Prostate gland (tissue), 2 donors: ENCODE results near the gene ZNF506. TPM values are rescaled to one million over a fixed set of nuclear protein-coding genes. Genes with fewer than 3 reads are reported as not detected.

Experiments
- DNase-seq: peaks from one replicate; pipeline ENCODE4 v3.0.0-alpha.2; 2019; ENCODE audit warnings: low spot score
- H3K27ac ChIP-seq, 2 donors: fragments of 200-600 bp; sonication (generic); 2 replicates each; pipeline ENCODE4 v1.5.1; 2017 to 2019
- H3K27me3 ChIP-seq: fragments of 200-600 bp; sonication (generic); replicated peaks from 2 replicates; pipeline ENCODE4 v1.5.1; 2019; ENCODE audit not compliant: insufficient read depth
- H3K36me3 ChIP-seq, 2 donors: fragments of 200-600 bp; sonication (generic); 1 replicate in 1 of 2; 2 replicates in 1 of 2; pipeline versions ENCODE4 v1.5.1 to v1.8.1; 2017 to 2019
- H3K4me1 ChIP-seq: fragments of 200-600 bp; sonication (generic); replicated peaks from 2 replicates; pipeline ENCODE4 v1.5.1; 2019
- H3K4me3 ChIP-seq, 2 donors: fragments of 200-600 bp; sonication (generic); 2 replicates each; pipeline ENCODE4 v1.5.1; 2017 to 2019
- H3K9me3 ChIP-seq: fragments of 200-600 bp; sonication (generic); 2 replicates; pipeline ENCODE4 v1.5.1; 2017
- CTCF ChIP-seq, 4 experiments: fragments of 200-600 bp in 2 of 4; fragments of 450-650 bp in 2 of 4; sonication (generic) in 2 of 4; IDR thresholded peaks; 1 replicate in 3 of 4; 2 replicates in 1 of 4; pipeline ENCODE4 v1.5.1; 2016 to 2019; ENCODE audit warnings: antibody characterized with exemption in 4 of 4, mild to moderate bottlenecking in 2 of 4, moderate library complexity in 2 of 4
- POLR2A ChIP-seq: fragments of 450-650 bp; IDR thresholded peaks from one replicate; pipeline ENCODE4 v1.6.1; 2016; ENCODE audit warnings: antibody characterized with exemption, mild to moderate bottlenecking
- POLR2AphosphoS5 ChIP-seq: sonication (generic); formaldehyde crosslinking; IDR thresholded peaks from one replicate; pipeline ENCODE4 v1.6.1; 2017; ENCODE audit warnings: antibody characterized with exemption
- WGBS: methylation state at CpG from one replicate; pipeline ENCODE4 v1.1.5; 2018; 5-methylcytosine and 5-hydroxymethylcytosine counted together
- intact Hi-C: fragments of 100-400 bp; cut with DNase I; formaldehyde crosslinking; loops from one replicate; pipeline ENCODE4 v1.14.2; 2022
- total RNA-seq, 2 donors: library from RNA; depleted of rRNA; stranded (reverse); fragments of >200 nt; gene quantifications; one replicate each; pipeline ENCODE4 v1.1.0, GENCODE V29; 2016

Gene ZNF506
- total RNA-seq, 2 donors from 2014 or later = 35.7 to 37.2 TPM

GRCh38 chr19:19758164-19758563, 63.4 kb downstream of the ZNF506 start:
- no peak for TF ChIP-seq CTCF (IDR thresholded peaks at IDR 0.05)
- no peak for TF ChIP-seq POLR2A
- TF ChIP-seq POLR2AphosphoS5 = no peak
- Histone ChIP-seq H3K36me3 (no peaks in the 10 kb centered on the region), H3K27me3 (no peaks in the 10 kb centered on the region), H3K9me3 (no peaks in the 10 kb centered on the region), H3K4me1 (no peaks in the 10 kb centered on the region), H3K27ac (no peak overlapping the region), H3K4me3 (no peak overlapping the region)
- no peak for DNase-seq
- intact Hi-C loops = no loop called here
- whole genome bisulfite sequencing = 95% methylated on average over 4 of the region's 4 CpGs

- no peaks in the 10 kb centered on the region for H3K4me1 ChIP-seq
- TF ChIP-seq POLR2A = no peak
- TF ChIP-seq CTCF (IDR thresholded peaks at IDR 0.05) = no peak
- no peak for TF ChIP-seq POLR2AphosphoS5
- H3K27ac ChIP-seq = no peak overlapping the region
- H3K36me3 ChIP-seq = no peaks in the 10 kb centered on the region
- intact Hi-C loops = no loop called here
- no peak for DNase-seq
- 95% methylated on average over 11 of the region's 11 CpGs for WGBS
- H3K9me3 ChIP-seq = no peaks in the 10 kb centered on the region
- no peak overlapping the region for H3K4me3 ChIP-seq
- no peaks in the 10 kb centered on the region for H3K27me3 ChIP-seq
Measured at GRCh38 chr19:19752760-19753403, 68.7 kb downstream of the ZNF506 start.

- TF ChIP-seq POLR2AphosphoS5 (no peak), CTCF (IDR thresholded peaks at IDR 0.05) (no peak), POLR2A (no peak)
- H3K4me3 ChIP-seq = no peak overlapping the region
Measured at GRCh38 chr19:19751846-19752245, 69.7 kb downstream of the ZNF506 start.

GRCh38 chr19:19750842-19751790, 70.4 kb downstream of the ZNF506 start:
- no peaks in the 10 kb centered on the region for H3K4me1 ChIP-seq
- H3K9me3 ChIP-seq = no peaks in the 10 kb centered on the region
- H3K27ac ChIP-seq = no peak overlapping the region
- 84% methylated on average over 34 of the region's 40 CpGs for WGBS
- no peak for DNase-seq
- intact Hi-C loops = no loop called here
- H3K36me3 ChIP-seq = no peaks in the 10 kb centered on the region
- TF ChIP-seq POLR2AphosphoS5 (no peak), CTCF (IDR thresholded peaks at IDR 0.05) (no peak), POLR2A (no peak)
- no peak overlapping the region for H3K4me3 ChIP-seq
- H3K27me3 ChIP-seq = no peaks in the 10 kb centered on the region

More at GRCh38 chr19:19751846-19752245, 69.7 kb downstream of the ZNF506 start:
- no peaks in the 10 kb centered on the region for H3K36me3 ChIP-seq
- H3K9me3 ChIP-seq = no peaks in the 10 kb centered on the region
- H3K27ac ChIP-seq = no peak overlapping the region
- no peaks in the 10 kb centered on the region for H3K27me3 ChIP-seq
- intact Hi-C loops = no loop called here
- H3K4me1 ChIP-seq = no peaks in the 10 kb centered on the region
- 85% methylated on average over 12 of the region's 12 CpGs for WGBS
- no peak for DNase-seq
